Activated T-helper 2 cell treated with anti-CD3 and anti-CD28 coated beads, Interferon-gamma antibody, Interleukin-2, Interleukin-4, amounts not matched to agents 10 μg/mL and 5 μg/mL and 100 μg/mL, durations not matched to agents 14 hours and 24 hours and 36 hours (primary cell): ENCODE measurements around the gene IKZF2. TPM values are rescaled to one million over a fixed set of nuclear protein-coding genes. Genes with fewer than 3 reads are reported as not detected.
A peak's percentile ranks its signal among the peaks of the same experiment; 100 is the strongest.

Experiments
- DNase-seq: peaks from one replicate; pipeline ENCODE4 v3.0.0; 2021; ENCODE audit warnings: low spot score
- H3K27ac Mint-ChIP-seq: one replicate; pipeline ENCODE4 v1.8.0; 2021; ENCODE audit warnings: mixed read lengths
- H3K27me3 Mint-ChIP-seq: one replicate; pipeline ENCODE4 v1.8.0; 2021; ENCODE audit warnings: low read depth, mixed read lengths
- H3K36me3 Mint-ChIP-seq: one replicate; pipeline ENCODE4 v1.8.0; 2021; ENCODE audit warnings: low read depth, mixed read lengths
- H3K4me1 Mint-ChIP-seq: one replicate; pipeline ENCODE4 v1.8.0; 2021; ENCODE audit warnings: low read depth, mixed read lengths
- H3K4me3 Mint-ChIP-seq: one replicate; pipeline ENCODE4 v1.8.0; 2021; ENCODE audit warnings: low read depth, mild to moderate bottlenecking, moderate library complexity, mixed read lengths
- H3K9me3 Mint-ChIP-seq: one replicate; pipeline ENCODE4 v1.8.0; 2021; ENCODE audit warnings: mixed read lengths
- intact Hi-C: fragments of 100-400 bp; cut with micrococcal nuclease; formaldehyde crosslinking; loops from one replicate; pipeline ENCODE4 v1.15.1; 2023
- total RNA-seq: library from RNA; stranded (reverse); gene quantifications from 2 replicates; pipeline ENCODE4 v1.2.3, GENCODE V29; 2022

Gene IKZF2
- total RNA-seq, 1 donor from 2014 or later, result 13.4 TPM

GRCh38 chr2:212968284-212969081 lies 182.9 kb downstream of the IKZF2 start:
- intact Hi-C loops, result loop anchor here (1.0 to 2.0 kb wide), 4 partner anchors 11 to 58 kb away; no protein-coding TSS in a partner anchor
- Mint-ChIP-seq H3K27ac (peak overlapping the region; percentile 78), H3K4me3 (no peak overlapping the region), H3K27me3 (peaks cover 3% of the 10 kb centered on the region), H3K4me1 (peaks cover 31% of the 10 kb centered on the region), H3K9me3 (no peaks in the 10 kb centered on the region), H3K36me3 (peaks cover 4% of the 10 kb centered on the region)
- no peak for DNase-seq

GRCh38 chr2:212966884-212967283 lies 184.5 kb downstream of the IKZF2 start:
- intact Hi-C loops, result no loop called here
- Mint-ChIP-seq H3K36me3 (peaks cover 6% of the 10 kb centered on the region), H3K9me3 (peaks cover 5% of the 10 kb centered on the region), H3K4me3 (no peak overlapping the region), H3K4me1 (peaks cover 31% of the 10 kb centered on the region), H3K27ac (peak overlapping the region; percentile 28), H3K27me3 (no peaks in the 10 kb centered on the region)
- DNase-seq, result no peak

- H3K27ac Mint-ChIP-seq, result no peak overlapping the region
- peaks cover 9% of the 10 kb centered on the region for H3K9me3 Mint-ChIP-seq
- peaks cover 41% of the 10 kb centered on the region for H3K4me1 Mint-ChIP-seq
- DNase-seq, result no peak
- H3K4me3 Mint-ChIP-seq, result no peak overlapping the region
- H3K36me3 Mint-ChIP-seq, result peaks cover 7% of the 10 kb centered on the region
- intact Hi-C loops, result no loop called here
- H3K27me3 Mint-ChIP-seq, result no peaks in the 10 kb centered on the region
Observed at GRCh38 chr2:212962691-212963090, 188.7 kb downstream of the IKZF2 start.

DNA sequence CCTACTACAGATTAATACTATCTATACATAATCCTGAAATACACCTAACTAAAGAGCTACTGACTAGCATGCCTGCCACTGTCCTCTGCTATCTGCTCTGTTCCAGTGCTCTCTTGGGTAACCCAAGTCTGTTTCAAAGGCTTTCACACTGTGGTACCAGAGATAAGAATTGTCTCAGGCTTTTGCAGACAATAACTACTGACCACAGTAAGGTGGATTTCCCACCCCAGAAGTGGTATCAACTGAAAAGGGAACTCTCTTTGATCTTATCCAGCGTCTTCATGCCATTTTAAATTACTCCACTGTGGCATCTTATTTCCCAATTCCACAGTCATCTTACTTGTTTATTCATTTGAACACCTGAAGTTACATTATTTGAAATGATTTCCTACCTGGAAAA lies 190.2 kb downstream of the IKZF2 start:
- H3K36me3 Mint-ChIP-seq, result peaks cover 7% of the 10 kb centered on the region
- DNase-seq, result no peak
- H3K4me1 Mint-ChIP-seq, result peaks cover 45% of the 10 kb centered on the region
- peaks cover 9% of the 10 kb centered on the region for H3K9me3 Mint-ChIP-seq
- intact Hi-C loops, result no loop called here
- no peak overlapping the region for H3K4me3 Mint-ChIP-seq
- no peaks in the 10 kb centered on the region for H3K27me3 Mint-ChIP-seq
- no peak overlapping the region for H3K27ac Mint-ChIP-seq

DNA sequence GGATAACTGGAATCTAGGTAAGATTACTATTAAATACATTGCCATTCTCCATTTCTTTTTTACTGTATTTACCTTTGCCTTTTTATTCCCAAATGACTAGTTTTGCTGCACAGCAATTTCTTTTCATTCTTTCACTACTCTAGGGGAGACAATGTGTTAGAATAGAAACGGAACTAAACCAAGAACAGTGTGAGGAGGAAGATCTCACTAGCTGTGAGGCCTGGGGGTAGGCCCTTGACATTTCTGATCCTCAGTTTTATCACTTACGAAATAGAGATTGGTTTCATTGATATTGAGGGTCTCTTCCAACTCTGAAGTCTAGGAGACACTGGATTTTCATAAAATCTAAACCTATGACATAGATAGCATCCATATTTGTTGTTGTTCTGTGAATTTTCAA lies 191.1 kb downstream of the IKZF2 start:
- Mint-ChIP-seq H3K27me3 (no peaks in the 10 kb centered on the region), H3K27ac (no peak overlapping the region), H3K9me3 (peaks cover 9% of the 10 kb centered on the region), H3K36me3 (peaks cover 7% of the 10 kb centered on the region), H3K4me3 (no peak overlapping the region), H3K4me1 (peaks cover 46% of the 10 kb centered on the region)
- DNase-seq, result no peak
- intact Hi-C loops, result no loop called here

DNA sequence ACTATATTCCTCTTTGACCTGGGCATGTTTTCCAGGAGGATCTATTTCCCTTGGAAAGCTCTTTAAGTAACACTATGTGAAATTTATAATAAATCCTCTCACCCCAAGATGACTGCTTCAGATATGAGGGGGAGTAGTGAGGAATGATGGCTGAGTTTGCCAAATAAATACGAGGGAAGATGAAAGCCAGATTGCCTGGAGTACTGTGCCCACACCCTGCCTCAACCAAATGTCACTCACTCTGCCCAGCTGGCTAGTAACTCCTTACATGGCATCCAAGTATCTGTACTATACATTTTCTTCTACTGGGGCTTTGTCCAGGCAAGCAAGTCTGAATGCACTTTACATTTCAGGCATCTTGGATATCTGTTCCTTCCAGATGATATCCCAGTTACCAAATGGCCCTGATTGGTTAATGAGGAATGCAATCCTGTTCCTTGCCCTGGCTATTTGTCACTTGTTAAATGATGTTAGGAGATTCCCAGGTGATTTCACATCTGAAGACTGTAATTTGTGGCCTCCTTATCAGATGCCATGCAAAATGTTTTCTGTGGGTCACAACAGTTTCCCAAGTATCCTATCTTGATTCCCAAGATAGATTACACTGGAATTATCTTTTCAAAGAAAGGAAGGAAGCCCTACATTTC lies 191.8 kb downstream of the IKZF2 start:
- intact Hi-C loops, result loop anchor here (5.0 kb wide), 1 partner anchor 193 kb away; the partner anchor contains the start of gene IKZF2
- H3K27me3 Mint-ChIP-seq, result no peaks in the 10 kb centered on the region
- H3K36me3 Mint-ChIP-seq, result peaks cover 10% of the 10 kb centered on the region
- H3K27ac Mint-ChIP-seq, result peak overlapping the region; percentile 75
- H3K4me1 Mint-ChIP-seq, result peaks cover 46% of the 10 kb centered on the region
- peaks cover 14% of the 10 kb centered on the region for H3K9me3 Mint-ChIP-seq
- H3K4me3 Mint-ChIP-seq, result no peak overlapping the region
- DNase-seq, result no peak

DNA sequence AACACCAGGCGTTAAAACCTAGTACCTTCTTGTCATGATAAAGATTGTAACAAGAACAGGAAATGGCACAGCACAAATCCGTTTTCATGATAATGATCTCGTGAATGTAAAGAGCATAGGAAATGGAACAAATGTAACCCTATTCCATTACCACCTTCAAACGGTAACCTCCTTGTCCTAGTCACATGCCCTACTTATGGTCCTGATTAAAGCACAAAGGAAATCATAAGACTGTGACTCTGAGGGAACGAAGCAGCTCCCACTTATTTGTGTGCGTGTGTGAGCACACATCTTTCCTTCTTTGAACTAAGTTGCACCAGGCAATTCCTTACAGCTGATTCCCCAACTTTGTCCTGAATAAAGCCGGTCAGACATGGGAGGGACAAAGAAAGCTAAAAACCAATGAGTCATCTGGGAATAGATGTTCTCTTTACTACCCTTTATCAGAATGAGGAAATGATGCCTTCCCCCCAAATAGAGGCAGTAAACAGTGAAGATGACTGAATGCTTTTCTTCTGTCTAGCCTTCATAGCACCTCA lies 192.6 kb downstream of the IKZF2 start:
- peaks cover 46% of the 10 kb centered on the region for H3K4me1 Mint-ChIP-seq
- peaks cover 19% of the 10 kb centered on the region for H3K9me3 Mint-ChIP-seq
- no peak for DNase-seq
- H3K27ac Mint-ChIP-seq, result peak overlapping the region; percentile 75
- peak overlapping the region; percentile 19 for H3K4me3 Mint-ChIP-seq
- no peaks in the 10 kb centered on the region for H3K27me3 Mint-ChIP-seq
- intact Hi-C loops, result loop anchor here (1.0 to 5.0 kb wide), 3 partner anchors 44 to 193 kb away; partner anchors contain the start of gene IKZF2
- peaks cover 14% of the 10 kb centered on the region for H3K36me3 Mint-ChIP-seq

GRCh38 chr2:212958133-212958532 lies 193.3 kb downstream of the IKZF2 start:
- Mint-ChIP-seq H3K4me3 (peak overlapping the region; percentile 19), H3K27me3 (no peaks in the 10 kb centered on the region), H3K36me3 (peaks cover 18% of the 10 kb centered on the region), H3K4me1 (peaks cover 52% of the 10 kb centered on the region), H3K9me3 (peaks cover 19% of the 10 kb centered on the region), H3K27ac (peak overlapping the region; percentile 75)
- intact Hi-C loops, result loop anchor here (1.0 to 5.0 kb wide), 3 partner anchors 43 to 194 kb away; partner anchors contain the start of gene IKZF2
- no peak for DNase-seq

DNA sequence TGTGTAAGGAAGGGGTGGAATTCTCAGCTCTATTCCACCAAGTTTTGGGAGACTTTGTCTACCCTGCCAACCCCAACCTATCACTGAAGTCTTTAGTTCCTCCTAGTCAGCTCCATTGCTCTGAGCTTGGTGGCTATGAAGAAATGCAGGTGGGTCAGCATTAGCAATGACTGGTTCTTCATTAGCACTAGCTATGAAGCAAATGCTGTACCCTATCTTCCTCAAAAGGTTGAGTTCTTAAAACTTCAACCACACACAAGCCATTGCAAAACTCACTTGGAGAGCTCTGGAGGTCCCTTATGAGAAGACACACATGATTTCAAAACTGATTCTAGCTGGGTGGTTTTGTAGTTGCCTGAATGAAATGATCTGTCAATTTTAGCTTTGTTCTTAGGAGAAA lies 193.8 kb downstream of the IKZF2 start:
- Mint-ChIP-seq H3K36me3 (peaks cover 19% of the 10 kb centered on the region), H3K9me3 (peaks cover 19% of the 10 kb centered on the region), H3K4me1 (peaks cover 55% of the 10 kb centered on the region), H3K27me3 (no peaks in the 10 kb centered on the region), H3K4me3 (no peak overlapping the region), H3K27ac (peak overlapping the region; percentile 75)
- intact Hi-C loops, result loop anchor here (1.0 to 5.0 kb wide), 8 partner anchors 11 to 195 kb away; partner anchors contain the start of gene IKZF2
- DNase-seq, result no peak

DNA sequence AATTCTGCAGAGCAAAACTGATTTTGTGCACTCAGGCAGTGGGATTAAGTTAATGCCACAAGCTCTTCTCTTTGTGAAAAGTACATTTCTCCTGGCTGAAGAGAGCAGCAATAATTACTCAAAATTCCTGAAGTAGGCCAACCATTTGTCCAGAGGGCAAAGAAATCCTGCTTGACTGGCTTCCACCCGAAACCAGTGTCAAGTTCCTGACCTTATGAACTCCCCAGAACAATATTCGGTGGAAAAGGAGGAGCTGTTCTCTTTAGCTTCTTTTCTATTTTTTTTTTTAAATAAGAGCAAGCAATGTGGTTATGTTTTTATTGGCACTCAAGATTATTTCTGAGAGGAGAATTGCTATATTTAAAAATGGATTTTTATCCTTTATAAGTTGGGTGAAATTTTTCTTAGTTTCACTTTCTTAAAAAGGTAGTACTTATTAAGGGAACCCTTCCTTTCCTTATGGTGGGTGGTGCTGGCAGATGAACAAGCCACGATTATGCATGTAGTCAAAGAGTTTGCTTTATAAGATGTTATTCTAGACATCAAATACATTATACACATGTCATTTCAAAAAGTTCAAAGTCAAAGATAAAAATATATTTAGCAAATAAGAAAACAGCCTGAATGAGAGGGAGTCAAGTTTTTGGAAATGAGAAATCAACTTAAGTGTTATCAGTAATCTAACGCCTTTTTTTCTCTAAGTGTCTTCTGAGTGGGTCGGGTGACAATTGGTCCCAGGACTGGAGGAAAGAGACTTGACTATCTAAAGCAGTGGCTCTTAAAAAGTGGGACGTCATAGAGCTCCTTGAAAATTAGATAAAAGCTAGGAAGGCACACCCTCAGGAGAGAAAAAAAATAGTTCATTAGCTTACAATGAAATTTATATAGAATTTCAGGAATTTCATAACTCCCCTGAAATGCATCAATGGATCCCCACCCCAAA lies 194.5 kb downstream of the IKZF2 start:
- Mint-ChIP-seq H3K27ac (peak overlapping the region; percentile 75), H3K27me3 (no peaks in the 10 kb centered on the region), H3K4me3 (peak overlapping the region; percentile 40), H3K9me3 (peaks cover 14% of the 10 kb centered on the region), H3K4me1 (peaks cover 57% of the 10 kb centered on the region), H3K36me3 (peaks cover 18% of the 10 kb centered on the region)
- DNase-seq, result no peak
- intact Hi-C loops, result loop anchor here (1.0 to 5.0 kb wide), 6 partner anchors 11 to 195 kb away; partner anchors contain the start of gene IKZF2

DNA sequence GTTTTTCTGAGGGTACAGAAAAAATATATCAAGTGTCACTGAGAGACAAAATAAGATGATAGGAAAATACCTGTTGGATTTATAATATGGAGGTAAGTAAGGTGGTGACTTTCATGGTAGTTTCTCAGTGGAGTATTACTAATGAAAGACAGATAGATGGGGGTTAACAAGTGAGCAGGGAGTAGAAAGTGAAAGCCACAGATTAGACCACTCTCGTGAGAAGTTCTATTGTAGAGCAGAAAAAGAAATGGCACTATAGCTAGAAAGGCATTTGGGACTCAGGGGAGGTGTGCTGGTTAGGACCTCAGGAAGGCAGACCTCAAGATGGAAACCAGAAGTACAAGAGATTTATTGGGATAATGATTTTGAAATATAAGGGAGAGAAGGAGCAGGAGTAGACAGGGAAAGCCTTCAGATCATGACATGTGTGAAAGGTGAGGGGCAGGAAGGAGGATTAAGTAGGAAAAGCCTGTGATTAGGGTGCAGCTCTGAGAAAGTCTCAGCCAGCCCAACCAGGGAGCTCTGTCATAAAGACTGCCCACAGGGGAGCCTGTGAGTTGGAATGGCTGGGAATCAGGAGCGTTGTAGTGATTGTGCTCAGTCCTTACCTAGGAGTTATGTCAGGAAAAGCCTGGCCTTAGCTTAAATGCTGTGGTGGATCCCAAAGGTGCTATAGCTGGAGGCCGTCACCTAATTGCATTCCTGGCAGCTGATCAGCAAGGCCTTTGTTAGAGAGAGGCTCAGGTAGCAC lies 198.1 kb downstream of the IKZF2 start:
- DNase-seq, result no peak
- Mint-ChIP-seq H3K27me3 (no peaks in the 10 kb centered on the region), H3K9me3 (peaks cover 11% of the 10 kb centered on the region), H3K27ac (peak overlapping the region; percentile 0), H3K36me3 (peaks cover 12% of the 10 kb centered on the region), H3K4me3 (no peak overlapping the region), H3K4me1 (peaks cover 31% of the 10 kb centered on the region)
- intact Hi-C loops, result no loop called here
